MM.1S (cell line): ENCODE data around the gene DHRSX.
"Not testable (repeated sequence)": the region's sequence is repeated elsewhere in the genome, so short reads cannot be mapped to it uniquely, and the experiment has no call there.

Experiments used
- DNase-seq: peaks from one replicate; pipeline ENCODE4 v3.0.0-alpha.2; 2015
- H2AFZ ChIP-seq: fragments of 300-600 bp; sonication (generic); 2 replicates; pipeline ENCODE4 v1.6.0; 2016; ENCODE audit warnings: antibody characterized with exemption, low read length
- H3F3A ChIP-seq: fragments of 300-600 bp; sonication (generic); 2 replicates; pipeline ENCODE4 v1.6.1; 2016; ENCODE audit warnings: mild to moderate bottlenecking, antibody characterized with exemption, low read length, moderate library complexity, mixed read lengths; ENCODE audit not compliant: insufficient read depth
- H3K27ac ChIP-seq: fragments of 300-600 bp; sonication (generic); 2 replicates; pipeline ENCODE4 v1.5.1; 2016; ENCODE audit warnings: mild to moderate bottlenecking, low read length
- H3K27me3 ChIP-seq: fragments of 300-600 bp; sonication (generic); replicated peaks from 2 replicates; pipeline ENCODE4 v1.6.0; 2016; ENCODE audit warnings: low read length; ENCODE audit not compliant: insufficient read depth
- H3K36me3 ChIP-seq: fragments of 300-600 bp; sonication (generic); replicated peaks from 2 replicates; pipeline ENCODE4 v1.6.1; 2016; ENCODE audit warnings: mild to moderate bottlenecking, low read length, mixed read lengths; ENCODE audit not compliant: insufficient read depth
- H3K4me1 ChIP-seq: fragments of 300-600 bp; sonication (generic); 2 replicates; pipeline ENCODE4 v1.6.1; 2016; ENCODE audit warnings: low read length, mixed read lengths
- H3K4me2 ChIP-seq: fragments of 300-600 bp; sonication (generic); 2 replicates; pipeline ENCODE4 v1.6.0; 2016; ENCODE audit warnings: low read depth, low read length
- H3K4me3 ChIP-seq: fragments of 300-600 bp; sonication (generic); 2 replicates; pipeline ENCODE4 v1.5.1; 2016; ENCODE audit warnings: low read length, mixed read lengths
- H3K79me2 ChIP-seq: fragments of 300-600 bp; sonication (generic); 2 replicates; pipeline ENCODE4 v1.6.1; 2016; ENCODE audit warnings: mixed run types, low read length, mixed read lengths
- H3K9ac ChIP-seq: fragments of 300-600 bp; sonication (generic); 2 replicates; pipeline ENCODE4 v1.6.1; 2016; ENCODE audit warnings: low read length, mixed read lengths
- H3K9me2 ChIP-seq: fragments of 300-600 bp; sonication (generic); replicated peaks from 2 replicates; pipeline ENCODE4 v1.6.1; 2016; ENCODE audit warnings: mild to moderate bottlenecking, low read length, mixed read lengths; ENCODE audit not compliant: insufficient read depth
- H3K9me3 ChIP-seq: fragments of 300-600 bp; sonication (generic); replicated peaks from 2 replicates; pipeline ENCODE4 v1.6.1; 2016; ENCODE audit warnings: mild to moderate bottlenecking, low read length, mixed read lengths; ENCODE audit not compliant: insufficient read depth
- H4K20me1 ChIP-seq: fragments of 300-600 bp; sonication (generic); 2 replicates; pipeline ENCODE4 v1.6.1; 2016; ENCODE audit warnings: mild to moderate bottlenecking, low read length, moderate library complexity, mixed read lengths; ENCODE audit not compliant: insufficient read depth
- EZH2 ChIP-seq: fragments of 300-600 bp; sonication (generic); optimal IDR thresholded peaks from 2 replicates; pipeline ENCODE3; 2017; ENCODE audit warnings: low read depth, mild to moderate bottlenecking, antibody characterized with exemption, low read length, mixed read lengths
- EZH2phosphoT487 ChIP-seq: fragments of 300-600 bp; sonication (generic); IDR thresholded peaks from 2 replicates; pipeline ENCODE4 v1.6.1; 2018; ENCODE audit warnings: antibody characterized with exemption, low read length
- TF ChIP-seq, protein P1 (sequence below): fragments of 300-600 bp; sonication (generic); IDR thresholded peaks from 2 replicates; pipeline ENCODE4 v1.5.1; 2016; ENCODE audit warnings: antibody characterized with exemption, low read length, mixed read lengths

DHRSX gene

GRCh38 chrX:2474280-2474962 is 26.4 kb downstream of the DHRSX start:
- Histone ChIP-seq H3K27ac (no peak overlapping the region), H3K4me1 (no peaks in the 10 kb centered on the region), H3K36me3 (no peaks in the 10 kb centered on the region), H3K9me2 (no peaks in the 10 kb centered on the region), H2AFZ (no peak overlapping the region), H3K4me2 (no peak overlapping the region), H4K20me1 (no peaks in the 10 kb centered on the region), H3K27me3 (no peaks in the 10 kb centered on the region), H3K9me3 (no peaks in the 10 kb centered on the region), H3F3A (no peaks in the 10 kb centered on the region), H3K4me3 (no peak overlapping the region), H3K79me2 (no peaks in the 10 kb centered on the region), H3K9ac (no peak overlapping the region)
- TF ChIP-seq EZH2 (no peak), EZH2phosphoT487 (no peak)
- TF ChIP-seq, protein P1, sequence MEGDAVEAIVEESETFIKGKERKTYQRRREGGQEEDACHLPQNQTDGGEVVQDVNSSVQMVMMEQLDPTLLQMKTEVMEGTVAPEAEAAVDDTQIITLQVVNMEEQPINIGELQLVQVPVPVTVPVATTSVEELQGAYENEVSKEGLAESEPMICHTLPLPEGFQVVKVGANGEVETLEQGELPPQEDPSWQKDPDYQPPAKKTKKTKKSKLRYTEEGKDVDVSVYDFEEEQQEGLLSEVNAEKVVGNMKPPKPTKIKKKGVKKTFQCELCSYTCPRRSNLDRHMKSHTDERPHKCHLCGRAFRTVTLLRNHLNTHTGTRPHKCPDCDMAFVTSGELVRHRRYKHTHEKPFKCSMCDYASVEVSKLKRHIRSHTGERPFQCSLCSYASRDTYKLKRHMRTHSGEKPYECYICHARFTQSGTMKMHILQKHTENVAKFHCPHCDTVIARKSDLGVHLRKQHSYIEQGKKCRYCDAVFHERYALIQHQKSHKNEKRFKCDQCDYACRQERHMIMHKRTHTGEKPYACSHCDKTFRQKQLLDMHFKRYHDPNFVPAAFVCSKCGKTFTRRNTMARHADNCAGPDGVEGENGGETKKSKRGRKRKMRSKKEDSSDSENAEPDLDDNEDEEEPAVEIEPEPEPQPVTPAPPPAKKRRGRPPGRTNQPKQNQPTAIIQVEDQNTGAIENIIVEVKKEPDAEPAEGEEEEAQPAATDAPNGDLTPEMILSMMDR = no peak
- DNase-seq = no peak

GRCh38 chrX:2473064-2473463 is 27.7 kb downstream of the DHRSX start:
- not testable (repeated sequence) for H3K27ac ChIP-seq, H3K9ac ChIP-seq, H4K20me1 ChIP-seq, H3K9me2 ChIP-seq, H3F3A ChIP-seq, DNase-seq, H3K27me3 ChIP-seq, H3K4me1 ChIP-seq, H3K4me3 ChIP-seq, H3K9me3 ChIP-seq, H3K36me3 ChIP-seq, H3K79me2 ChIP-seq, H2AFZ ChIP-seq, H3K4me2 ChIP-seq

DNA sequence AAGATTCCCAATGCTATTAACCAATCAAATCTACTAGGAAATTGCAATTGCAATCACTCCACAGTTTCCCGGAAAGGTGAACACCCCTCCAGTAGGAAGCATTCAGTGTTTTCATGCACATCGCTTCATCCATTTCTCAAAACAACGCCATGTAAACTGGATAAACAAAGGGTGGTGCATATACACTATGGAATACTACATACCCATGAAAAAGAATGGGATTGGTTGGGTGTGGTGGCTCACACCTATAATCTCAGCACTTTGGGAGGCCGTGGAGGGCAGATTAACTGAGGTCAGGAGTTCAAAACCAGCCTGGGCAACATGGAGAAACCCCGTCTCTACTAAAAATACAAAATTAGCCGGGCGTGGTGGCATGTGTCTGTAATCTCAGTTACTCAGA is 29.1 kb downstream of the DHRSX start:
- Histone ChIP-seq H3K27ac (no peak overlapping the region), H3K4me1 (no peaks in the 10 kb centered on the region), H3K9ac (no peak overlapping the region), H4K20me1 (no peaks in the 10 kb centered on the region), H3K27me3 (no peaks in the 10 kb centered on the region), H3K4me2 (no peak overlapping the region), H3K79me2 (no peaks in the 10 kb centered on the region), H3K9me2 (no peaks in the 10 kb centered on the region), H3K36me3 (no peaks in the 10 kb centered on the region), H3K9me3 (no peaks in the 10 kb centered on the region), H3F3A (no peaks in the 10 kb centered on the region), H3K4me3 (no peak overlapping the region), H2AFZ (no peak overlapping the region)
- DNase-seq = no peak
- no peak for TF ChIP-seq EZH2phosphoT487
- no peak for TF ChIP-seq EZH2
- TF ChIP-seq, protein P1 = no peak

- H3K27me3 ChIP-seq, H3K4me2 ChIP-seq, H3K4me3 ChIP-seq, H3K4me1 ChIP-seq, H3K9me2 ChIP-seq, H4K20me1 ChIP-seq, H3K27ac ChIP-seq, H3K9me3 ChIP-seq, H3K9ac ChIP-seq, H3K36me3 ChIP-seq, H3F3A ChIP-seq, H2AFZ ChIP-seq, H3K79me2 ChIP-seq, DNase-seq: not testable (repeated sequence)
These were observed 29.6 kb downstream of the DHRSX start for GRCh38 chrX:2471126-2471525.

DNA sequence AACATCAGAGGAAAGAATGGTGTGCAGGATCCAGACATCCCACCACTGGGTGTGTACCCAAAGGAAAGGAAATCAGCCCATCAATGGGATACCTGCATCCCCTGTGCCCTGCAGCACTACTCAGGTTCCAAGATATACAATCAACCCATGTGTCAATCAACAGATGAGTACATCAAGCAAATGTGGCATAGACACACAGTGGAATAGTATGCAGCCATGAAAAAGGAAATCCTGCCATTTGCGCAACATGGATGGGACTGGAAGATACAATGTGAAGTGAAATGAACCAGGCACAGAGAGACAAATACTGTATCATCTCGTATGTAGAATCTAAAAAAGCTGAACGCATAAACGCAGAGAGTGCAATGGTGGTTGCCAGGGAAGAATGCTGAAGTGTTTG is 30.9 kb downstream of the DHRSX start:
- H4K20me1 ChIP-seq, H3K9me3 ChIP-seq, H3K36me3 ChIP-seq: not testable (repeated sequence)

More for the DNA sequence above, 30.9 kb downstream of the DHRSX start:
- H3K9me2 ChIP-seq, H3K4me2 ChIP-seq, H3K4me1 ChIP-seq, H3K79me2 ChIP-seq, H3K27me3 ChIP-seq, H2AFZ ChIP-seq, DNase-seq, H3K27ac ChIP-seq, H3K9ac ChIP-seq, H3F3A ChIP-seq, H3K4me3 ChIP-seq: not testable (repeated sequence)
